Pancreas (tissue), 10 donors: ENCODE results near the gene PARD3B. TPM values are rescaled to one million over a fixed set of nuclear protein-coding genes. Genes with fewer than 3 reads are reported as not detected.

Experiments used
- ATAC-seq, 4 donors: fragments of 200-7000 bp; cut with Tn5 transposase; one replicate each; pipeline versions ENCODE4 v1.8.0 to v1.9.1; 2020; ENCODE audit warnings: mild to moderate bottlenecking in 4 of 4, moderate library complexity in 4 of 4
- DNase-seq, 6 donors: peaks; one replicate each; pipeline ENCODE4 v3.0.0-alpha.2; 2020
- FAIRE-seq: peaks from 2 replicates; lab custom pipeline; 2012; peaks lifted over from hg19 to GRCh38; lab: Jason Lieb, UNC
- H3K27ac ChIP-seq, 4 donors: fragments of 200-600 bp; sonication (generic); 1 replicate in 3 of 4; 2 replicates in 1 of 4; pipeline versions ENCODE4 v1.5.0 to v1.8.0; 2020
- H3K27me3 ChIP-seq, 4 donors: fragments of 200-600 bp; one replicate each; pipeline ENCODE4 v1.8.0; 2021
- H3K36me3 ChIP-seq, 3 donors: fragments of 200-600 bp; sonication (generic) in 1 of 3; one replicate each; pipeline versions ENCODE4 v1.5.0 to v1.8.0; 2020 to 2021
- H3K4me1 ChIP-seq, 3 donors: fragments of 200-600 bp; one replicate each; pipeline ENCODE4 v1.8.0; 2021
- H3K4me3 ChIP-seq, 4 donors: fragments of 200-600 bp; sonication (generic) in 2 of 4; one replicate each; pipeline versions ENCODE4 v1.5.0 to v1.8.0; 2020 to 2021
- H3K9me3 ChIP-seq, 4 donors: fragments of 200-600 bp; one replicate each; pipeline ENCODE4 v1.8.0; 2021
- CTCF ChIP-seq, 4 donors: fragments of 200-600 bp; sonication (generic) in 3 of 4; IDR thresholded peaks; one replicate each; pipeline versions ENCODE4 v1.5.0 to v1.8.0; 2021; ENCODE audit warnings: antibody characterized with exemption in 4 of 4
- WGBS, 2 donors: extraction: QIAGEN DNeasy Blood & Tissue Kit; methylation state at CpG; one replicate each; pipeline ENCODE4 v1.1.7; 2013; 5-methylcytosine and 5-hydroxymethylcytosine counted together
- intact Hi-C, 3 donors: fragments of 100-400 bp; cut with DNase I; formaldehyde crosslinking; loops; one replicate each; pipeline versions ENCODE4 v1.11.1 to v1.14.2; 2022
- polyA plus RNA-seq, 2 donors: library from polyadenylated mRNA; stranded (reverse); fragments of 200-250 nt; gene quantifications; one replicate each; pipeline ENCODE4 v1.2.3, GENCODE V29; 2013
- total RNA-seq, 6 donors: library from RNA; stranded (reverse); fragmentation: NEBNext Ultra II Directional in 4 of 6; extraction: Animal tissue kit (Norgen Biotek cat#: 25700) in 4 of 6; gene quantifications; one replicate each; pipeline versions ENCODE4 v1.2.1 to v1.2.4, GENCODE V29; 2021 to 2023
- donor health status: healthy with polysubstance abuse.
- donor health status: DM: no; HTN: no; CAD: no; lungs with moderate emphysema.
- donor health status: DM: no; HTN: no; CAD: no.
- donor health status: control.
- donor health status: control.
- donor health status: Bipolar disorder and iron deficiency.
- donor health status: DM: yes; HTN: yes; CAD: no.
- donor health status: DM: no; HTN: no; CAD: no.
- donor health status: DM: no; HTN: no; CAD: no.
- donor health status: DM: yes; HTN: yes; CAD: no.

PARD3B gene
- total and polyA plus RNA-seq, 8 donors, result 2.8 to 21.5 (median 12.7) TPM

- no peaks in the 10 kb centered on the region for H3K36me3 ChIP-seq
- intact Hi-C loops, result no loop called here
- FAIRE-seq, result no peak
- no peak for DNase-seq
- no peaks in the 10 kb centered on the region for H3K9me3 ChIP-seq
- no peaks in the 10 kb centered on the region for H3K4me1 ChIP-seq
- no peak for ATAC-seq
- 97 to 100% methylated on average over 4 of the region's 4 CpGs for WGBS, 2 donors
- TF ChIP-seq CTCF (IDR thresholded peaks at IDR 0.05), result no peak
- H3K27ac ChIP-seq, result no peak overlapping the region
- H3K4me3 ChIP-seq, result no peak overlapping the region
- no peaks in the 10 kb centered on the region for H3K27me3 ChIP-seq
Observed at GRCh38 chr2:204796581-204796980, 251.3 kb downstream of the PARD3B start.

GRCh38 chr2:204799791-204800190 is 254.5 kb downstream of the PARD3B start:
- TF ChIP-seq CTCF (IDR thresholded peaks at IDR 0.05), result no peak
- Histone ChIP-seq H3K4me1 (no peaks in the 10 kb centered on the region), H3K27me3 (no peaks in the 10 kb centered on the region), H3K9me3 (no peaks in the 10 kb centered on the region), H3K36me3 (no peaks in the 10 kb centered on the region), H3K27ac (no peak overlapping the region), H3K4me3 (no peak overlapping the region)
- DNase-seq, result no peak
- WGBS, 2 donors, result 67 to 70% methylated on average over 2 of the region's 2 CpGs
- intact Hi-C loops, result no loop called here
- ATAC-seq, result no peak
- FAIRE-seq, result no peak

DNA sequence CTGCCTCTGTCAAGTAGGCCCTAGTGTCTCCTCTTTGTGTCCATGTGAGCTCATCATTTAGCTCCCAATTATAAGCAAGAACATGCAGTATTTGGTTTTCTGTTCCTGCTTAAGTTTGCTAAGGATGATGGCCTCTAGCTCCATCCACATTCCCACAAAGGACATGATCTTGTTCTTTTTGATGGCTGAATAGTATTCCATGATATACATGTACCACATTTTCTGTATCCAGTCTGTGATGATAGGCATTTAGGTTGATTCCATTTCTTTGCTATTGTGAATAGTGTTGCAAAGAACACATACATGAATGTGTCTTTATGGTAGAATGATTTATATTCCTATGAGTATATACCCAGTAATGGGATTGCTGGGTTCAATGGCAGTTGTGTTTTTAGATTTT is 263.2 kb downstream of the PARD3B start:
- Histone ChIP-seq H3K4me1 (no peaks in the 10 kb centered on the region), H3K27ac (no peak overlapping the region), H3K27me3 (no peaks in the 10 kb centered on the region), H3K9me3 (no peaks in the 10 kb centered on the region), H3K36me3 (no peaks in the 10 kb centered on the region), H3K4me3 (no peak overlapping the region)
- TF ChIP-seq CTCF (IDR thresholded peaks at IDR 0.05), result no peak
- FAIRE-seq, result no peak
- ATAC-seq, result no peak
- intact Hi-C loops, result no loop called here
- no peak for DNase-seq

DNA sequence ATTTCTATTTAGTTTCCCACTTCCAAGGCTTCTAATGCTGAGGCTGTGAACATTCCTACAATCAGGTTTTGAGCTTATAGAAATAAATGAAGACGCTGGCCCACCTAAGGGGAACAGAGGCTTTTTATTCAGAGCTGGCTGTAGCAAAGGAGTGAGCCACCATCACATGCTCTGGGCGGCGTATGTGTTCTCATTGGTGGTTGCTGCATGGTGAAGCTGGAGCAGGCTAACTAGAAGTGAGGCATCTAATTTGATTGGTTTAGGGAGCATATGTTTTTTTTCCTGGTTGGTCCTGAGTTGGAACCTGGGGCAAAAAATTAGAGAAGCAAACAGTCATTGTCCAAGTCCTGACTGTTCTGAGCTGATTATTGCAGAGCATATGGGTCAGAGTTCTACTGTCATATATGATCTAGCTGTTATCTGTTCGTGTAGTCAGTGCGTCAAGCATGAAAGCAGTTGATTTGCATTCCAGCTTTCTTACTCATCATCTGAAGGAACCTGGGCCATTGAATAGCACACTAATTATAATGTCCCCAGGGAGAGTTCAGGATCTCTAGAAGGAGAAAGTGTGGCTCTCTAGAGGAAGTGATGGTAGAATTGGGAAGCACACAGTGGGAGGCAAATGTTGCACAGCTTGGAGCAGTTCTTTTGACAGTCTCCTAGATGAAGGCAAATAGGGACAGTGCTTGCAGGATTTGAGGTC is 279.6 kb downstream of the PARD3B start:
- Histone ChIP-seq H3K4me1 (no peaks in the 10 kb centered on the region), H3K36me3 (no peaks in the 10 kb centered on the region), H3K9me3 (no peaks in the 10 kb centered on the region), H3K27ac (no peak overlapping the region), H3K27me3 (no peaks in the 10 kb centered on the region), H3K4me3 (no peak overlapping the region)
- DNase-seq, result no peak
- ATAC-seq, result no peak
- FAIRE-seq, result no peak
- 90 to 92% methylated on average over 5 of the region's 5 CpGs for WGBS, 2 donors
- intact Hi-C loops, result no loop called here
- no peak for TF ChIP-seq CTCF (IDR thresholded peaks at IDR 0.05)

DNA sequence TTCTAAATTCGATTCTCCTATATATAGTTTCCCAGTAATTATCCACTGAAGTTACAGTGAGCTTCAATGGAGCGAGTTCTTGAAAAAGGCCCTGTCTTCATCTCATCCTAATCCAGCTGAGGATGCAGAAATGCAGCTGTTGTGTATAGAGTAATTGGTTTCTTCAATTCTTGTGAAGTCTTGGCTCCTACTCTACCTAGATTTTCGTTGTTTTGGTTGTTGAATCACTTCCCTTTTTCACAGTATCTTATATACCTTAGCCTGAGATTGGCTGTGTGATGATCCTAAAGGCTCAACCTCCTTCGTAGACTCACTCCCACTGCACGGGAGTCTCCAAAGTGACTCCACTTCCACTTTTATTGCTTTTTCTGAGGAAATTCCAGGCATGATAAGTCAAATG is 280.4 kb downstream of the PARD3B start:
- FAIRE-seq (no peak), DNase-seq (no peak), ATAC-seq (no peak)
- Histone ChIP-seq H3K4me3 (no peak overlapping the region), H3K4me1 (no peaks in the 10 kb centered on the region), H3K9me3 (no peaks in the 10 kb centered on the region), H3K27ac (no peak overlapping the region), H3K36me3 (no peaks in the 10 kb centered on the region), H3K27me3 (no peaks in the 10 kb centered on the region)
- 92 to 99% methylated on average over 5 of the region's 5 CpGs for WGBS, 2 donors
- intact Hi-C loops, result no loop called here
- TF ChIP-seq CTCF (IDR thresholded peaks at IDR 0.05), result no peak
